Urothelium cell line (cell line): ENCODE data around the gene PACSIN3.

Source experiments
- DNase-seq: peaks from one replicate; pipeline ENCODE4 v3.0.0; 2011; ENCODE audit warnings: low spot score, mixed read lengths
- FAIRE-seq: peaks from 2 replicates; lab custom pipeline; 2011; peaks lifted over from hg19 to GRCh38; lab: Jason Lieb, UNC

The PACSIN3 gene

DNA sequence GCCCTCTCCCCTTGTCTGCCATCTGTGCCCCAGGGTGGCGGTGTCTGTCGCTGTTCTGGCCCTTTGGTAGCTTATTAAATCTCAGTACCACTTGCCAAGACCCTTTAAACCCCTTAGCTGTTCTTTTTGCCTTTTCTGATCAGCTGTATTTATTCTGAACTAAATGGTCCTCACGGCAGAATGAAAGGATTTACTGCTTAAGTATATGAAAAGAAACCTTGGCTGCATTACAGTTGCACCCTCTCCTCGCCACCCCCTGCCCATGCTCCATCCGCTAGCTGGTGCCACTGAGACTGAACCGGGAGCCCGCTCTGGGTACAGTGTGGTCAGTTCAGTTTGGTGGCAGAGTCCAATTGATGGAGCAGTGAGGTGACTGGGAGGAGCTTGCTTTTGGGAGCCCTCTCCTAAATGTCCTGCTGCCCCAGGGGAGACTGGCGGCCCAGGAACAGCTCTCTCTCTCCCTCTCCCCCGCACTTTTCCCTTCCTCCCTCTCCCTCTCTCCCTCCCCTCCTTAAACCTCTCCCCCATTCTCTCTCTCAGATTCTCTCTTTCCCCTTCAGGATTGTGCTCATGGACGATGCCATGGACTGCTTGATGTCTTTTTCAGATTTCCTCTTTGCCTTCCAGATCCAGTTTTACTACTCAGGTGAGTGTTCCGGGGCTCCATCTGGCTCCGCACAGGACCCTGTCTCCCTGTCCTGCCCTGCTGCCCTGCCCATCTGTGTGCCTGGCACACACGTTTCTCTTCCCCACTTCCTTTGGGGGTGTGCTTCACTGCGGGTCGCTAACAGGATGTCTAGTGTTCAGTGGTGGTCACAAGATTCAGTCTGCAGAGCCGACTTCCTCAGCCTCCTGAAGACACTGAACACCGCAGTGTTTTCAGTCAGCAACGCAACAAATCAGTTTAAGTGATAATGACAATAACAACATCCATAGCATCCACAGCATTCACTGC is 31.3 kb downstream of the PACSIN3 start:
- DNase-seq (no peak), FAIRE-seq (no peak)

DNA sequence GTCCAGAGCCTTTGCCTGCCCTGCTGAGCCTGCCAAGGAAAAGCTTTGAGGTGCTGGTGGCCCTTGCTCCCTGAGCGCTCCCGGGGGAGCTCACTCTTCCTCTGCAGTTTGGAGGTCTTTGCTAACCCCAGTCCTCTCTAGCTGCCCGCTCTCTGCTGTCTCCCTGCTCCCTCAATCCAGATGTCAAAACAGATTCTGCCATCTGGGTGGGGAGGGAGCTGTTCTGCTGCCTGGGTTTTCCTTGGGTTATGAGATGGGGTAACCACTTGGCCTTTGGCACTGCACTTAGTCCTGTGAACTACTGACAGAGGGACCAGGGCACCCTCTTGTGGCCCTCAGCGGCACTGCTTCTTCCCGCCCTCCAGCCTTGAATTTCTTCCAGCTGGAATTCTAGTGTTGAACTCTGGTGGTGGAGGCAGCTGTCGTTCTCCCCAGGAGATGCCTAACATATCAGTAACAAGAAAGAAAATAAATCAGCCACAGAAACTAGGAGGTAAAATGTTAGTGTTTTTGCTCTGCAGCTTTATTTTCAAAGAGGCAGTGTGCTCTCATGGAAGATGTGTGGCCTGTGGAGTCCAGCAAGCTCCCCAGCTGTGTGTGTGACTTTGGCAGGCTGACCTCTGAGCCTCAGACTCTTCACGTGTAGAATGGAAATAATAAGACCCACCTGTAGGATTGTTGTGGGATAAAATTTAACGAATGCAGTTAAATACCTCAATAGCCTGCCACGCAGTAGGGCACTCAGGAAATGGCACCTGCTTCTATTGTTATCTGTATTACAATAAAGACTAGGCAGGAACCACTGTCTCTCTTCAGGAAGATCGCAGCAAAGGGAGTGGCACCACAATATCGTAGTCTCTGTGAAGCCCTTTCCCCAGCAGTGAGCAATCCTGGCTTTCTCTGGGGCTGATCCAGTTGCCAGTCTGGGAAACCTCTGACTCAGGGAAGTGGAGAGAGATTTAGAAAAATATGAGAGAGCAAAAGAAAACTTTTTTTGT is 33.0 kb downstream of the PACSIN3 start:
- FAIRE-seq (no peak), DNase-seq (peak; percentile 79)

DNA sequence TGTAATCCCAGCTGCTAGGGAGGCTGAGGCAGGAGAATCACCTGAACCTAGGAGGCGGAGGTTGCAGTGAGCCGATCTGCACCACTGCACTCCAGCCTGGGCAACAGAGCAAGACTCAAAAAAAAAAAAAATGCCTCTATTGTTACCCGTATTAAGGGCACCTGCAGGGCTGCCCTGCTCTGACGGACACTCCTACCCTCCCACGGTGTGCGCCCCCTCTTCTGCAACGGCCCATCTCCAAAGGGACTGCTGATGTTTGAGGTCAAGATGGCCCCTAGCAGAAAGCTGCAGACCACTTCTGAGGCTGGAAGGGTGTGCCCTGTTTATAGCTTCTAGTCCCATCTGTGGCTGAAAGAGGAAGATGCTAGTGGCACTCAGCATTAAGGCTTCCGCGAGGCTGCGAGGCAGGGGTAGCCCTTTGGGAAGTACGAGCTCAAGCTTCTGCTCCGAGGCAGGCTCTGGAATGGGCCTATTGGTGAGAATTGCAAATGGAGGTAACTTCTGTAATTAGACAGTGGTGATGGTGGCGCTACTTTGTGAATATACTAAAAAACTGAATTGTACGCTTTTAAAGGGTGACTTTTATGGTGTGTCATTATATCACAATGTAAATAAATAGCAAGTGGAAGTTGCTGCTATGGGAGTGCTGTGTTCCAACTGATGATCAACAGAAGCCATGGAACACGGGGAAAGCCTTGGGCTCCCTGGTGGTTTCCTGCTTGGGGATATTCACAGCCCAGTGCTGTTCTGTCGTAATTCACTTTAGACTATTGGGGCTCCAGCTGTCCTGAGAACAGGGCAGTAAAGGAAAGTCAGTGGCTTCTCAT is 33.9 kb downstream of the PACSIN3 start:
- FAIRE-seq (no peak), DNase-seq (no peak)

DNA sequence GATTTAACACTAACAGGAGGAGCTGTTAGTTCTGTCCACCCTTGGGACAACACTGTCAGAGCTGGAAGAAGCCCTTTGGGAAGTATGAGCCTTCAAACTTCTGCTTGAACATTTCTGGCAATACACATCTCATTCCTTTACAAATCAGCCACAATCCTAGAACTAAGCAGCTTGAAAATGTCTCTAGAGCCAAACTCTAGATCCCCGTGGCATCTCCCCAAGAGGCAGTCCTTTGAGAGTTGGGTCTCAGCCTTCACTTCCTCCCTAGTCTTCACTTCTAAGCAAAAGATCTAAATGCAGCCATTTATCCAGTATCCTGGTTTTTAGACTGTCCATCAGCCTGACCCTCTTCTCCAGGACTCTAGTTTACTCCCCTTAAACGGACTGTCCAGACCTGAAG is 36.5 kb downstream of the PACSIN3 start:
- DNase-seq (no peak), FAIRE-seq (no peak)

DNA sequence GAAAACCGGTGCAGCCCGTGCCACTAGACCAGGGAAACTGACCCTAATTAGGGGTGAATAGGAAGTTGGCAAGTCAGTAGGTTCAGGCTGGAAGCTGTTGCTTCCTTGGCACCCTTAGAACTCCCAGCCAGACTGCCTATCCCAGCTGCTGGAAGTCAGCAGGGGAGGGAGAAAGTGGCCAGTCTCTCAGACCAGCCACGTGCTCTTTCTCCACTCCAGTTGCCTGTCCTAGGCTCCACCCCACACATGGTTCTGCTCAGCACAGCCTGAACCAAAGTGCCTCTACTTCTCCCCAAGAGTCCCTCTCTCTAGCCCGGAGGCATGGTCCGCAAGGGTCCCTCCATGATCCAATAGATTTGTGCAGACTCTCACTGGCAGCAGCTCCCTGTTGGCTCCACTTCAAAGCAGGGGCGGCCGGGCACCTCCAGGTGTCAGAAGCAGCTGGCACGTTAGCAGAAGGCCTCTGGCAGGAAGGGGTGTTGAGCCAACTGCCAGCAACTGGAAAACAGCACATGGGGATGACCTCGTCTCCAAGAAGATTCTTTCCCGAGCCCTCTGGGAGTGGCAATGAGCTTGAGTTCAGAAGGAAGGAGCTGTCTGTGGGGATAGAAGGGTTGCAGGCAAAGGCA is 37.2 kb downstream of the PACSIN3 start:
- DNase-seq (no peak), FAIRE-seq (no peak)

DNA sequence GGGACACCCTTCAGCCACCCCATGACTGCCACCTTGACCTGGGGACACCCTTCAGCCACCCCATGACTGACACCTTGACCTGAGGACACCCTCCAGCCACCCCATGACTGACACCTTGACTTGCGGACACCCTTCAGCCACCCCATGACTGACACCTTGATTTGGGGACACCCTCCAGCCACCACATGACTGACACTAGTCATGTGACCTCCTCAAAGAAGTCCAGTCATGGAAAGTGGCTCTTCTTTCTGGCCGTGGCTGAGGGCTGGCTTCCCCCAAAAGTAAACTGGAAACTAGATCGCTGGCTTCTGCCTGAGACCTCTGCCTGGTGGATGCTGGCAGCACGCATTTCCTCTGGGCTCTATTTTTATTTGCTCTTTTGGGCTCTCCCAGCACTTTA is 38.0 kb downstream of the PACSIN3 start:
- DNase-seq = no peak

DNA sequence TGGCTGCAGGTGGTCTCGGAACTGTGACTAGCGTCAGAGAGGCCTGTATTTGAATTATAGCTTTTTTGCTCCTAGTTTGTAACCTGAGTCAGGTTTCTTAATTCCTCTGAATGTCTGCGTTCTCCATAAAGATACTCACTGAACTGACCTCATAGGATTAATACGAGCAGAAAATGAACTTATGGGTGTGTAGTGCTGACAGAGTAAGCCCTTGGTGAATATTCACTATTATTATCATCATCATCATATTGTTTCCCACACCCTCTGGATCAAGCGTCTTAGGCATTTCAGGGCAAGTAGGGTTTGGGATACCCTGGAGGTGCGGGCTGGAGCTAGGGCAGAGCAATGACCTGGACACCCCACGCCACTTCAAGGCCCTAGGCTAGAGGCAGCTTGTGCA is 38.6 kb downstream of the PACSIN3 start:
- FAIRE-seq = no peak
- DNase-seq = no peak

More for the DNA sequence above, 38.0 kb downstream of the PACSIN3 start:
- FAIRE-seq = no peak

DNA sequence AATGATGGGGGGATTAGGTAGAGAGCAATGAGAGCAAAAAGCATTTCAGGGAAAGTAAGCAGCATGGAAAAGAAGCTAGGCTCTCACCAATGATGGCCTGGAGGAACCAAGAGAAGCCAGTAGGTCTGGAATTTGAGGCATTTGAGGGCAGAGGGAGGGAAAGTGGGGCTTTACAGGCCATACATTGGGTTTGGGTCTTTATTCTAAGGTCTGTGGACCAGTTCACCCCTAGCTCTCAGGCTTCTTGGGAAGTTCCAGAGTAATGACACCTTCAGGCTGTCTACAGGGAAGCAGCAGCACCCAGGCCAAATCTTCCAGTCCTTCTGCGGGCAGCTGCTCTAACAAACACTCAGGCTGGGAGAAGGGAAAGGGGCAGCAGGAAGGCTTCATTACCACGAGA is 39.0 kb downstream of the PACSIN3 start:
- no peak for FAIRE-seq
- DNase-seq = no peak

DNA sequence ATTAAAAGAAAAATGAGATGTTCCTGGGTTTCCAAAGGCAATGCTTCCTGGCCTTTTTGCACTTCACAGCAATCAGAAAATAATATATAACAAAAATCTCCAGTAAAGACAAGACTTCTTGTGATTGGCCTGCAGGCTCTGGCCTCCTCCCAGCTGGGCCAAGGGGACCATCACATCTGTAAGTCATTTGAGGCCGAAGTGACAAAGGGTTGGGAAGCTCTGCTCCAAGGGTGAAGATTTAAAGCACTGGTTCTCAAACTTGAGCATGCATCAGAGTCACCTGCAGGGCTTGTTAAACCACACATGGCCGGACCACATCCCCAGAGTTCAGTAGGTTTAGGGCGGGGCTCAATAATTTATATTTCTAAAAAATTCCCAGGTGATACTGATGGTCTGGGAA is 41.7 kb downstream of the PACSIN3 start:
- DNase-seq = no peak
- FAIRE-seq = no peak

DNA sequence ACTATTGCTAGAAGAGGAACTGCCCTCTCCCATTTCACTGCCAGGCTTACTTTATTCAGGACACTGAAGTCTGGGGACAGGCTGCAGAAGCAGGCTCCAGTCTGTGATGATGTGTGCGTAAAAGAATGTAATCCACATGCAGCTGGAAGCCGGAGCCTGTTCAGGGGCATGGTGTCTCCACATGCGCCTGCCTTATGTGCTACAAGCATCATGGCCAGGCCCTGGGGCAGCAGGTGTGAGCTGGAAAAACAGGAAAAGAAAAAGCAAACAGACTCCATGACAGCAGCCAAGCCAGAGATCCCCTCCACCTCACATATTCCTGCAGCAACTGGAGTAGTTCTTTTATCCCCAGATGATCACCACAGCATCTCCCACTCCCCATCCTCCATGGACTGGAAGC is 42.9 kb downstream of the PACSIN3 start:
- DNase-seq = no peak
- no peak for FAIRE-seq

DNA sequence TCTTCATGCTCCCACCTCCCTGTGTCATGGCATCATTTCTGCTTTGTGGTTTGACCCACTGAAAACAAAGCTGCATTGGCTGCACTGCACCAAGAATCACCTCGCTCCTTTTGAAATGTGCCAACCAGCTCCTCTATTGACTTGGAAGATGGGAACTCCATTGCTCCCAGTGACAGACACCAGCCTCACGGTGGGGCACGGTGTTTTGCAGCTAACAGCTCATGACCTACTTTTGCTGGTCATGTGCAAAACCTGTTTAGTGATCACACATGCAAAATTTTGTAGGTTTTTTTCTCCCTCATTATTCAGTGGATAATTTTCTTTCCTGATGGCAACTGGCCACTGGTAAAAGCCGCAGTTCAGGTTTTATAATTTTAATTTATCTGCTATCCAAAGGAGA is 46.4 kb downstream of the PACSIN3 start:
- FAIRE-seq = no peak
- DNase-seq = no peak

DNA sequence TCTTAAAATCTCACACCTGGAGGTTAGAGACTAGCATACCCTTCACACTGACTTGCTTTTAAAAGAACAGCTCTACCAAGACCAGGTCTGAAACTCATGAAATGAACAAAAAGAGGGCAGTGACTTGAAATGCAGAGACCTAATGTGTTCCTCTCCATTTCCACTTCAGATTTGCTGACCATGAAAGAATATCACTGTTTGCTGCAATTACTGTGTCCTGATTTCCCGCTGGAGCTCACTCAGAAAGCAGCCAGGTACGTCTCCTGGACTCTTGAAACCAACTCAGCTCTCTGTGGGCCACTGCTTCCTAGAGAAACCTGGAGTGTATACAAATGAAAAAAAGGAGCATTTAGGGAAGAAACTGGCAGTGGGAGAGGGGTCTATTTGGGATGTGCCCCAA is 48.8 kb downstream of the PACSIN3 start:
- FAIRE-seq (no peak), DNase-seq (no peak)

DNA sequence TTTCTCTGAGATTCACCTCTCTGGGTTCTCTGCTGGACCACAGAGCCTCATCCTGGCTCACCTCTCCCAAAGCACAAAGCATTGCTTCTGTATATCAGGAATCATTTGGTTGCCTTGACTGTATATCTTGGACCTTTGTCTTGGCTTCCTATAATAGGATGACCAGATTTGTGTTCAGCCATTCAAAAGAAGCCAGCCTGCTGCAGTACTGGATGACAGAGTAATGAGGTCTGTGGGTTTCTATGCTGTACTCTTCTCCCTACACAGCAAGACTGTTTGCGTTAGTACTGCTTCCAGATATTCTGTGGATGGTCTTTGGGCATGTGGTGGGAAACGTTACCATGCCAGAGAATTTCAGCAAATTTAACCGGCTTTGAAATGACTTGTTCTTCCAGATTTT is 49.3 kb downstream of the PACSIN3 start:
- FAIRE-seq = no peak
- DNase-seq = no peak

DNA sequence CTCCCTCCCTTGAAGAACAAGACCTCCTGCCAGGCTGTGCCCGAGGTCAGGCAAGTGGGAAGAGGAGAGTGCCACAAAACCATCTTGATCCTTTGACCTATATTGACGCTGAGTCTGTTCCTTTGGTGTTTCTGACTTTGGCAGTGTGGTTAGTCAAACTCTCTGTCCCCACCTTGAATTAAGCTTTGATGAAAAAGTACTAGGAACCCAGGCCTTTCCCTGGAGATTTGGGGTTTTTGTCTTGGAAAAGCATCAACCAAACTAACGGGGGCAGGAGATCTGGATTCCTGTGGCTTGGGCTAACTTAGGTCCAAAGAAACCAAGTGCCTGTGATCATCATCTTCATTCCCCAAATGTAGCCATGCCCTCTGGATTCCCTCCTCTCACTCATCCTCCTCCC is 49.9 kb downstream of the PACSIN3 start:
- no peak for DNase-seq
- no peak for FAIRE-seq

DNA sequence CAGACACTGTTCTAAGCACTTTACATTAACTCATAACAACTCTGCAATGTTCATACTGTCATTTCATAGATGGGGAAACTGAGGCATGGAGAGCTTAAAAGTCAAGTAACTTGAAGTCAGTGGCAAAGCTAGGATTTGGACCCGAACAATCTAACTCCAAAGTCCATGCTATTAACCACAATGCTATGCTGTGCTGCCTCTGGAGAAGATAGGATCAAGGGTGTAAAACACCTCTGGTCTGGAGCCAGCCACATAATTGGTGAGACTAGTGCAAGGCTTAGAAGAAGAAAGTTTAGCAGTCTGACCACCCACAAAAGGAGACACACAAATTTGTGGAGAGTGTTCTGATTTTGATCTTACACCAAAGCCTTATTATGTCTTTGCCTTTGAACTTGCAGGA is 53.3 kb downstream of the PACSIN3 start:
- FAIRE-seq (no peak), DNase-seq (no peak)

DNA sequence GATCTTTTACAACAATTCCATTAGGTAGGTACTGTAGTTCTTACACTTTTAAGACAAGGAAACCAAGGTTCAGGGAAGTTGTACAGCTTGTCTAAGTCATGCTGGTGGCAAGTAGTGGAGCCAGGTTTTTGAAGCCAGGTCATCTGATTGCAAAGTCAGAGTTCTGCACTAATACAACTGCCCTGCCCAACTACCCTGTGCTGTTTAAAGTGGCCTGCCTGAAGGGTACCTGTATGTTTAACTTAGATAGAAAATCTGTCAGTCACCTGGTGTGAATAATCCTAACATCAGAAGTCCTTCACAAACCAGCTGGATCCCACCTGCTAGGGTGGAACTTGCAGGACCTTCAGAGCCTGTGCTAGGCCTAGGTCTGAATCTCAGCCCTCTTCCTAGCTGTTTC is 53.7 kb downstream of the PACSIN3 start:
- DNase-seq (no peak), FAIRE-seq (no peak)

DNA sequence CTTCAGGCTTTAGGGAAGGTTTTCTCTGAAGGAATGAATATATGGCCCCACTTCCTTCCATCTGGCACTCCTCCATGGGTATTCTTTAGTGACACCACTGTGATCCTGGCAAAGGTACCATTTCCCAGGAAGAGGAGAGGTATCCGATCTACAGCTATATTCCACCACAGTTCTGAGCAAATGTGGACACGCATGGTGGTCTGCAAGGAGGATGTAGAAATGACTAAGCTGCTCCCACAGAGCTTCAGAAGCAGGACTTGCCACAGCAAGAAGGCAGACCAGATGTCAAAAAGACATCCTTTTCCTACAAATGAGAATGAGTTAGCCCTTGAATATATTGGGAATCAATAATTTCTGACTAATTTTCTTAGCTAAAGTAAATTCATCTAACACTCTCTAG is 55.1 kb downstream of the PACSIN3 start:
- no peak for FAIRE-seq
- no peak for DNase-seq

DNA sequence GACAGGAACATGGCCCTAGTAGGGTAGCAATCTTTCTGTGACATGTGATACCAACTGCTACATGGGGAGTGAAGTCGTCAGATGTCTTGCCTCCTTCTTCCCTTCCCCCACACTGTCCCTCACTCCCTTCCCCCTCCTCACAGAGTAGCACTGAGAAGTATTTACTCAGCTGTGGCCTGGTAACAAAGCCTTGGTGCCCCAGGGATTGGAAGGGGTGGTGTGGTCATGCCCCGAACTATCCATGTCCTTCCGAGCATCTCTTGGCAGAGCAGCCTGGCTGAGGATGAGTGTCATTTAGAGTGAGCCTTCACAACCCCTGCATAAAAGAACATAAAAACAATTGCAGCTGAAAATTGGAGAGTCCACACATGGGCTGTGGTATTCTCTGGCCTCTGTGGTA is 55.7 kb downstream of the PACSIN3 start:
- FAIRE-seq (no peak), DNase-seq (no peak)
